Loucy (cell line): Measurements from ENCODE around the gene SPPL3.

Experiments
- EZH2phosphoT487 ChIP-seq: fragments of 200-600 bp; IDR thresholded peaks from 2 replicates; pipeline ENCODE4 v1.6.1; 2018; ENCODE audit warnings: antibody characterized with exemption, mild to moderate bottlenecking, moderate library complexity, borderline replicate concordance
- TF ChIP-seq, protein P1 (sequence below): fragments of 200-600 bp; sonication (generic); conservative IDR thresholded peaks from 2 replicates; pipeline ENCODE4 v1.5.1; 2014; ENCODE audit warnings: mild to moderate bottlenecking, antibody characterized with exemption, low read length

- TF ChIP-seq, protein P1, sequence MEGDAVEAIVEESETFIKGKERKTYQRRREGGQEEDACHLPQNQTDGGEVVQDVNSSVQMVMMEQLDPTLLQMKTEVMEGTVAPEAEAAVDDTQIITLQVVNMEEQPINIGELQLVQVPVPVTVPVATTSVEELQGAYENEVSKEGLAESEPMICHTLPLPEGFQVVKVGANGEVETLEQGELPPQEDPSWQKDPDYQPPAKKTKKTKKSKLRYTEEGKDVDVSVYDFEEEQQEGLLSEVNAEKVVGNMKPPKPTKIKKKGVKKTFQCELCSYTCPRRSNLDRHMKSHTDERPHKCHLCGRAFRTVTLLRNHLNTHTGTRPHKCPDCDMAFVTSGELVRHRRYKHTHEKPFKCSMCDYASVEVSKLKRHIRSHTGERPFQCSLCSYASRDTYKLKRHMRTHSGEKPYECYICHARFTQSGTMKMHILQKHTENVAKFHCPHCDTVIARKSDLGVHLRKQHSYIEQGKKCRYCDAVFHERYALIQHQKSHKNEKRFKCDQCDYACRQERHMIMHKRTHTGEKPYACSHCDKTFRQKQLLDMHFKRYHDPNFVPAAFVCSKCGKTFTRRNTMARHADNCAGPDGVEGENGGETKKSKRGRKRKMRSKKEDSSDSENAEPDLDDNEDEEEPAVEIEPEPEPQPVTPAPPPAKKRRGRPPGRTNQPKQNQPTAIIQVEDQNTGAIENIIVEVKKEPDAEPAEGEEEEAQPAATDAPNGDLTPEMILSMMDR = no peak
- no peak for TF ChIP-seq EZH2phosphoT487
Observed at GRCh38 chr12:120928864-120929652, 24.9 kb upstream of the SPPL3 start.
